GM23248 (cell line): ENCODE data around the gene TNFRSF13B. TPM values are rescaled to one million over a fixed set of nuclear protein-coding genes. Genes with fewer than 3 reads are reported as not detected.

Source experiments
- DNase-seq: peaks from one replicate; pipeline ENCODE4 v3.0.0-alpha.2; 2015
- H2AFZ ChIP-seq: fragments of 200-600 bp; sonication (generic); 2 replicates; pipeline ENCODE4 v1.6.1; 2016; ENCODE audit warnings: antibody characterized with exemption
- H3F3A ChIP-seq: fragments of 200-600 bp; sonication (generic); 2 replicates; pipeline ENCODE4 v1.6.1; 2016; ENCODE audit warnings: mild to moderate bottlenecking, antibody characterized with exemption, mixed run types; ENCODE audit not compliant: insufficient read depth
- H3K27ac ChIP-seq: fragments of 200-600 bp; sonication (generic); 2 replicates; pipeline ENCODE4 v1.5.1; 2016; ENCODE audit warnings: mild to moderate bottlenecking
- H3K27me3 ChIP-seq: fragments of 200-600 bp; sonication (generic); replicated peaks from 2 replicates; pipeline ENCODE4 v1.6.1; 2016; ENCODE audit warnings: mild to moderate bottlenecking; ENCODE audit not compliant: insufficient read depth
- H3K36me3 ChIP-seq: fragments of 200-600 bp; sonication (generic); 2 replicates; pipeline ENCODE4 v1.6.1; 2016; ENCODE audit warnings: low read depth, mild to moderate bottlenecking
- H3K4me1 ChIP-seq: fragments of 200-600 bp; sonication (generic); 2 replicates; pipeline ENCODE4 v1.6.1; 2016; ENCODE audit warnings: mild to moderate bottlenecking; ENCODE audit not compliant: insufficient read depth
- H3K4me2 ChIP-seq: fragments of 200-600 bp; sonication (generic); one replicate; pipeline ENCODE4 v1.6.1; 2016; ENCODE audit warnings: mild to moderate bottlenecking; ENCODE audit not compliant: unreplicated experiment
- H3K4me3 ChIP-seq: fragments of 200-600 bp; sonication (generic); 2 replicates; pipeline ENCODE4 v1.5.1; 2016; ENCODE audit warnings: mild to moderate bottlenecking
- H3K79me2 ChIP-seq: fragments of 200-600 bp; sonication (generic); 2 replicates; pipeline ENCODE4 v1.6.1; 2016; ENCODE audit warnings: mild to moderate bottlenecking; ENCODE audit not compliant: insufficient read depth
- H3K9ac ChIP-seq: fragments of 200-600 bp; sonication (generic); 2 replicates; pipeline ENCODE4 v1.6.1; 2016; ENCODE audit warnings: mild to moderate bottlenecking
- H3K9me2 ChIP-seq: fragments of 200-600 bp; sonication (generic); 2 replicates; pipeline ENCODE4 v1.6.1; 2016; ENCODE audit warnings: mixed run types, mild to moderate bottlenecking, moderate library complexity; ENCODE audit not compliant: insufficient read depth
- H3K9me3 ChIP-seq: fragments of 200-600 bp; sonication (generic); one replicate; pipeline ENCODE4 v1.6.1; 2017; ENCODE audit warnings: low read depth
- H4K20me1 ChIP-seq: fragments of 200-600 bp; sonication (generic); 2 replicates; pipeline ENCODE4 v1.6.0; 2016; ENCODE audit not compliant: insufficient read depth
- EZH2 ChIP-seq: fragments of 200-600 bp; sonication (generic); IDR thresholded peaks from 2 replicates; pipeline ENCODE4 v1.6.1; 2018; ENCODE audit warnings: antibody characterized with exemption, mild to moderate bottlenecking; ENCODE audit not compliant: insufficient read depth, poor library complexity, severe bottlenecking
- EZH2phosphoT487 ChIP-seq: fragments of 200-600 bp; sonication (generic); IDR thresholded peaks from 2 replicates; pipeline ENCODE4 v1.6.1; 2018; ENCODE audit warnings: antibody characterized with exemption, moderate library complexity, mild to moderate bottlenecking, low read depth; ENCODE audit not compliant: insufficient read depth
- WGBS, 2 experiments: methylation state at CpG; one replicate each; pipeline ENCODE4 v1.1.6; 2015 to 2017; ENCODE audit warnings: low lambda C conversion rate in 2 of 2, low coverage in 1 of 2; ENCODE audit errors: missing lambda C conversion rate in 2 of 2; 5-methylcytosine and 5-hydroxymethylcytosine counted together
- in situ Hi-C: fragments of 300-500 bp; cut with MboI; formaldehyde crosslinking; loops from 2 replicates; pipeline ENCODE4 v1.15.0; 2020
- polyA plus RNA-seq: library from polyadenylated mRNA; unstranded; fragments of >200 nt; fragmentation: Nextera tagmentation; extraction: Ambion mirVana; gene quantifications from 2 replicates; pipeline ENCODE4 v1.2.1, GENCODE V29; 2016
- total RNA-seq: library from RNA; depleted of rRNA; stranded (reverse); fragments of >200 nt; shearing (Covaris generic); gene quantifications from 2 replicates; pipeline ENCODE4 v1.2.3, GENCODE V29; 2014

Gene TNFRSF13B
- total and polyA plus RNA-seq, 2 experiments from 2014 or later: not detected

DNA sequence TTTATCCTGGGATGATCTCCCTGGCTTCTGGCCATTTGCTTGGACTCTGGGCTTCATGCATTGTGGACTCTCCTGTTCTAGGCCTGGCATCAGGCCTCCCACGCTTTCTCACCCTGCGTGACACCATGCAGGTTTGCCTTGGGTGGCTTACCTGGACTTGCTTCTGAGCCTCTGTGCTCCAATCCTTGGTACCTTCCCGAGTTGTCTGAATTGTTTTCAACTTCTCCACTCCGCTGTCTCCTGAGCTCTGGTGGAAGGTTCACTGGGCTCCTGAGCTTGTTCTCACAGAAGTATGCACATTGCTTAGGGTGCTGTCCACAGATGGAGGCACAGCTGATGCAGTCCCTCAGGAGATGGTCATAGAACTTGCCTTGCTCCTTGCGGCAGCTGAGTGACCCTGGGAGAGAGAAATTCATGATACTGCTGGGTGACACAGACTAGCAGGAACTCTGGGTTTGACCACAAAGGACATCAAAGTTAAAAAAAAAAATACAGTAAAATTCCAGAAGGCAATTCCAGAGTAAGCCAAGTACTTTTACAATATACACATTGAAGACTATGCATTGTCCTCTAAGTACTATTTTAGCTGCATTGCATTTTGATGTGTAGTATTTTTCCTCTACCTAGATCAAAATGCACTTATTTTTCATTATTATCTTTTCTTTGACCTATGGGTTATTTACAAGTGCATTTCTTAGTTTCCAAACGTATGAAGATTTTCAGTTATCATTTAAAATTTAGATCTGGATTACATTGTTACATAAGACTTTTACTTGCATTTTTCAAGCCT is 23.1 kb downstream of the TNFRSF13B start:
- no peaks in the 10 kb centered on the region for H3K9me3 ChIP-seq
- H3K4me1 ChIP-seq: no peaks in the 10 kb centered on the region
- no peak overlapping the region for H2AFZ ChIP-seq
- H4K20me1 ChIP-seq: no peaks in the 10 kb centered on the region
- DNase-seq: no peak
- H3K4me3 ChIP-seq: no peak overlapping the region
- no peaks in the 10 kb centered on the region for H3K36me3 ChIP-seq
- no peaks in the 10 kb centered on the region for H3K79me2 ChIP-seq
- peaks cover 15% of the 10 kb centered on the region; the same call in 1 of the 2 replicates for H3K27me3 ChIP-seq
- no peak overlapping the region for H3K27ac ChIP-seq
- in situ Hi-C loops: no loop called here
- peaks cover 9% of the 10 kb centered on the region; the same call in 1 of the 2 replicates for H3F3A ChIP-seq
- no peak overlapping the region for H3K4me2 ChIP-seq
- H3K9me2 ChIP-seq: no peaks in the 10 kb centered on the region
- no peak overlapping the region for H3K9ac ChIP-seq
- WGBS, 2 experiments: 69 to 72% methylated on average over 6 of the region's 6 CpGs
- TF ChIP-seq EZH2phosphoT487 (no peak), EZH2 (no peak)

DNA sequence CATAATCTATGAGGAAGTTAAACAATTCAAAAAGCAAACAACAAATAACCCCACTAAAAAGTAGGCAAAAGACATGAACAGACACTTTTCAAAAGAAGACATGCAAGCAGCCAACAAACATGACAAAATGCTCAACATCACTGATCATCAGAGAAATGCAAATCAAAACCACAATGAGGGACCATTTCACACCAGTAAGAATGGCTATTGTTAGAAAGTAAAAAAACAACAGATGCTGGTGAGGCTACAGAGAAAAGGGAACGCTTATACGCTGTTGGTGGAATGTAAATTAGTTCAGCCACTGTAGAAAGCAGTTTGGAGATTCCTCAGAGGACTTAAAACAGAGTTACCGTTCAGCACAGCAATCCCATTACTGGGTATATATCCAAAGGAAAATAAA is 24.4 kb downstream of the TNFRSF13B start:
- in situ Hi-C loops: no loop called here
- peaks cover 9% of the 10 kb centered on the region; the same call in 1 of the 2 replicates for H3F3A ChIP-seq
- 66 to 68% methylated on average over 3 of the region's 3 CpGs for WGBS, 2 experiments
- H3K4me2 ChIP-seq: no peak overlapping the region
- H3K27ac ChIP-seq: no peak overlapping the region
- H3K9ac ChIP-seq: no peak overlapping the region
- no peaks in the 10 kb centered on the region for H4K20me1 ChIP-seq
- no peaks in the 10 kb centered on the region for H3K9me3 ChIP-seq
- no peak overlapping the region for H3K4me3 ChIP-seq
- H3K4me1 ChIP-seq: no peaks in the 10 kb centered on the region
- DNase-seq: no peak
- no peak overlapping the region for H2AFZ ChIP-seq
- H3K9me2 ChIP-seq: no peaks in the 10 kb centered on the region
- TF ChIP-seq EZH2 (no peak), EZH2phosphoT487 (no peak)
- H3K36me3 ChIP-seq: no peaks in the 10 kb centered on the region
- peaks cover 15% of the 10 kb centered on the region; the same call in 1 of the 2 replicates for H3K27me3 ChIP-seq
- no peaks in the 10 kb centered on the region for H3K79me2 ChIP-seq

DNA sequence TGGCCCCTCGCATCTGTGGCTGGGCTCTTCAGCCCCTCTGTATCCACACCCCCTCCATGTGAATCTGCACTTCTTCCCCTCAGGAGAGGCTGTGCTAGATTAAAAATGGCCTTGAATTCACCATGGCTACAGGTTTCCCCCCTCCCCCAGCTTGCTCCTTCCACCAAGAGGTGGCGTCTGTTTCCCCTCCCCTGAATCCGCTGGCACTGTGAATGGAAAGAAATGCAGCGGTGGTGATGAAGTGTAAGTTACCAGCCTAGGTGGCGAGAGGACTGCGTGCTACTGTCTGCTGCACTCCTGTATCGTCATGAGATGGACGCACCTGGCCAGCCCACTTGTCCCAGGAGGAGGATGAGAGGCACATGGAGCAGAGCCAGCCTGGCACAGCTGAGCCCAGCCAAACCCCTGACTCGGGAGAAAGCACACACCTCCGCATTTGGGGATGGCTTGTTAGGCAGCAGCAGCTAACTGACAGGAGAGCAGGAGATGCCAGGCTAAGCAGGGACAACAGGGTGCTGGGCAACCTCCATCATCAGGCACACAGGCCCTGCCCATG is 26.2 kb downstream of the TNFRSF13B start:
- no peak overlapping the region for H2AFZ ChIP-seq
- H3K9ac ChIP-seq: no peak overlapping the region
- DNase-seq: no peak
- H3K4me2 ChIP-seq: no peak overlapping the region
- in situ Hi-C loops: no loop called here
- H3F3A ChIP-seq: peaks cover 9% of the 10 kb centered on the region; the same call in 1 of the 2 replicates
- no peaks in the 10 kb centered on the region for H3K9me3 ChIP-seq
- TF ChIP-seq EZH2: no peak
- no peak for TF ChIP-seq EZH2phosphoT487
- no peaks in the 10 kb centered on the region for H3K36me3 ChIP-seq
- no peak overlapping the region for H3K4me3 ChIP-seq
- H3K9me2 ChIP-seq: no peaks in the 10 kb centered on the region
- H3K4me1 ChIP-seq: no peaks in the 10 kb centered on the region
- no peaks in the 10 kb centered on the region for H4K20me1 ChIP-seq
- no peaks in the 10 kb centered on the region for H3K79me2 ChIP-seq
- peaks cover 15% of the 10 kb centered on the region; the same call in 1 of the 2 replicates for H3K27me3 ChIP-seq
- 25 to 26% methylated on average over 9 to 10 of the region's 10 CpGs for WGBS, 2 experiments
- no peak overlapping the region for H3K27ac ChIP-seq

DNA sequence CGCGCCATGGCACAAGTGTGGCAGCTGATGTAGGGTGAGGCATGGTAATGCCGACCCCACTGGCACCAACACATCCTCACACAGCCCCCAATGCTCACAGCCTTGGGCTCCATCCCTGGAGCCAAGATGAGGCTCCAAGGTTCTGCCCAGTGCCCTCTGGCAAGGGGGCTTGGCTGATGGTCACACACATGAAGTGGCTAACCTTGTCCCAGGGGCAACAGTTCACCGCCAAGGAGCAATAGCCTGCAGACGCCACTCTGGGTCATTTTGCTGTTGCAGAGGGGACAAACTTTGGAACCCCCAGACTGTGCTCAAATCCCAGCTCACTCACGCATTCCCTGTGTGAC is 26.8 kb downstream of the TNFRSF13B start:
- in situ Hi-C loops: no loop called here
- H3K36me3 ChIP-seq: no peaks in the 10 kb centered on the region

More for the DNA sequence above, 26.8 kb downstream of the TNFRSF13B start:
- Histone ChIP-seq H3F3A (peaks cover 9% of the 10 kb centered on the region; the same call in 1 of the 2 replicates), H3K9ac (no peak overlapping the region), H3K9me3 (no peaks in the 10 kb centered on the region), H2AFZ (no peak overlapping the region), H3K4me2 (no peak overlapping the region), H3K4me3 (no peak overlapping the region), H3K79me2 (no peaks in the 10 kb centered on the region), H3K27me3 (peaks cover 15% of the 10 kb centered on the region; the same call in 1 of the 2 replicates), H4K20me1 (no peaks in the 10 kb centered on the region), H3K9me2 (no peaks in the 10 kb centered on the region), H3K27ac (no peak overlapping the region), H3K4me1 (no peaks in the 10 kb centered on the region)
- WGBS, 2 experiments: 71 to 75% methylated on average over 6 of the region's 6 CpGs
- no peak for DNase-seq
- TF ChIP-seq EZH2phosphoT487: no peak
- no peak for TF ChIP-seq EZH2
